Activated CD4-positive, alpha-beta T cell treated with anti-CD3 and anti-CD28 coated beads for 36 hours (primary cell): ENCODE data around the gene AARS2. TPM values are rescaled to one million over a fixed set of nuclear protein-coding genes. Genes with fewer than 3 reads are reported as not detected.

Source experiments
- ATAC-seq: fragments of 200-7000 bp; cut with Tn5 transposase; one replicate; pipeline ENCODE4 v1.10.0; 2021; ENCODE audit warnings: mild to moderate bottlenecking, moderate library complexity
- CTCF ChIA-PET: fragments of 350-600 bp; sonication (Branson Sonifier 250); formaldehyde crosslinking; loops from one replicate; lab custom pipeline; 2021; ENCODE audit warnings: antibody characterized with exemption; lab: Charles Lee
- POLR2A ChIA-PET: fragments of 350-600 bp; sonication (Branson Sonifier 250); formaldehyde crosslinking; loops from one replicate; lab custom pipeline; 2021; ENCODE audit warnings: antibody characterized with exemption, inconsistent platforms; lab: Charles Lee
- DNase-seq: peaks from one replicate; pipeline ENCODE4 v3.0.0-alpha.2; 2020
- H3K27ac Mint-ChIP-seq: one replicate; pipeline ENCODE4 v1.8.0; 2021; ENCODE audit warnings: mixed read lengths
- H3K27me3 Mint-ChIP-seq: one replicate; pipeline ENCODE4 v1.8.0; 2021; ENCODE audit warnings: mixed read lengths
- H3K36me3 Mint-ChIP-seq: one replicate; pipeline ENCODE4 v1.8.0; 2021; ENCODE audit warnings: low read depth, mixed read lengths
- H3K4me1 Mint-ChIP-seq: one replicate; pipeline ENCODE4 v1.8.0; 2021; ENCODE audit warnings: mixed read lengths
- H3K4me3 Mint-ChIP-seq: one replicate; pipeline ENCODE4 v1.8.0; 2021; ENCODE audit warnings: mild to moderate bottlenecking, moderate library complexity, mixed read lengths
- H3K9me3 Mint-ChIP-seq: one replicate; pipeline ENCODE4 v1.8.0; 2021; ENCODE audit warnings: low read depth, mixed read lengths
- intact Hi-C, 2 experiments: fragments of 100-400 bp; cut with DNase I in 1 of 2; cut with micrococcal nuclease in 1 of 2; formaldehyde crosslinking; loops; one replicate each; pipeline versions ENCODE4 v1.14.2 to v1.15.1; 2022 to 2024; cut with DNase I, micrococcal nuclease
- total RNA-seq, 2 experiments: library from RNA; stranded (reverse); gene quantifications; one replicate each; pipeline ENCODE4 v1.2.3, GENCODE V29; 2021

The AARS2 gene
- total RNA-seq, 2 experiments from 2014 or later, result 15.2 to 17.5 TPM

- intact Hi-C loops, result no loop called here
- H3K4me3 Mint-ChIP-seq, result no peak overlapping the region
- CTCF ChIA-PET, result no interaction called here
- no peak for DNase-seq
- H3K36me3 Mint-ChIP-seq, result no peaks in the 10 kb centered on the region
- no peaks in the 10 kb centered on the region for H3K4me1 Mint-ChIP-seq
- ATAC-seq, result no peak
- POLR2A ChIA-PET, result no interaction called here
- peaks cover 54% of the 10 kb centered on the region for H3K27me3 Mint-ChIP-seq
- H3K27ac Mint-ChIP-seq, result no peak overlapping the region
- H3K9me3 Mint-ChIP-seq, result no peaks in the 10 kb centered on the region
Observed at GRCh38 chr6:44289726-44290260, 23.4 kb downstream of the AARS2 start.

DNA sequence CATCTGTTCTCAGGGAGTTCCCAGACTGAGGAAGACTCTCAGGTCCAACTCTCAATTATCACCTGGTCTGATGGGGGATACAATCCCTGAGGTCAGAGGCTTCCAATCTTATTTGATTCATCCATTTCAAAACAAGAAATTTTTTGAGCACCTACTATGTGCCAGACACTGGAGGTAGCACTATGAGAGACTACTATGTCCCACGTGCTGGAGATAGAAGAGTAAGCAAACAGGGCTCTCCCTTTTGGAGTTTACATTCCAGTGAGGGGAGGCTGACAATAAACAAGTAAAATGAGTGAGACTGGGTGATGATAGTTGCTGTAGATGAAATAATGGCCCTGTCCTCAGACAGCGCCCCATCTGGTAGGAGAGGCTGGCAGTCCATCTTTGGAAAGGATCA is 26.4 kb downstream of the AARS2 start:
- H3K9me3 Mint-ChIP-seq, result no peaks in the 10 kb centered on the region
- peaks cover 47% of the 10 kb centered on the region for H3K27me3 Mint-ChIP-seq
- intact Hi-C loops, result no loop called here
- POLR2A ChIA-PET, result no interaction called here
- H3K4me1 Mint-ChIP-seq, result no peaks in the 10 kb centered on the region
- no peak for DNase-seq
- CTCF ChIA-PET, result interaction anchor here (0.6 kb wide), 1 partner anchor 92 kb away, joined by 3 read pairs; no protein-coding TSS in a partner anchor
- no peak for ATAC-seq
- no peak overlapping the region for H3K27ac Mint-ChIP-seq
- H3K36me3 Mint-ChIP-seq, result no peaks in the 10 kb centered on the region
- no peak overlapping the region for H3K4me3 Mint-ChIP-seq

DNA sequence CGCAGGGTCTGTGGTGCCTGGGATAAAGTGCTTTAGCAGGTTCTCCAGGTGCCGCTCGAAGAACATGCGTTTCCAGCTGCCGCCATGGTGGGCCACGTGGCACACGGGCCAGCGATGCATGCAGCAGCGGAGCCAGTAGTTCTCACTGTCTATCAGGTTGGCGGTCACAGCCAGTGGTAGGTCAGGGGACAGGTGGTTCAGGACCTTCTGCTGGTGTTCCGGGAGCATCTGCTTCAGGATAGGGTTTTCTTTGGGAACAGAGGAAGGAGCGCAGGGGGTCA is 26.9 kb downstream of the AARS2 start:
- CTCF ChIA-PET, result no interaction called here
- intact Hi-C loops, result no loop called here
- ATAC-seq (no peak), DNase-seq (no peak)
- Mint-ChIP-seq H3K36me3 (no peaks in the 10 kb centered on the region), H3K9me3 (no peaks in the 10 kb centered on the region), H3K4me3 (no peak overlapping the region), H3K27me3 (peaks cover 43% of the 10 kb centered on the region), H3K4me1 (no peaks in the 10 kb centered on the region), H3K27ac (no peak overlapping the region)
- POLR2A ChIA-PET, result no interaction called here

DNA sequence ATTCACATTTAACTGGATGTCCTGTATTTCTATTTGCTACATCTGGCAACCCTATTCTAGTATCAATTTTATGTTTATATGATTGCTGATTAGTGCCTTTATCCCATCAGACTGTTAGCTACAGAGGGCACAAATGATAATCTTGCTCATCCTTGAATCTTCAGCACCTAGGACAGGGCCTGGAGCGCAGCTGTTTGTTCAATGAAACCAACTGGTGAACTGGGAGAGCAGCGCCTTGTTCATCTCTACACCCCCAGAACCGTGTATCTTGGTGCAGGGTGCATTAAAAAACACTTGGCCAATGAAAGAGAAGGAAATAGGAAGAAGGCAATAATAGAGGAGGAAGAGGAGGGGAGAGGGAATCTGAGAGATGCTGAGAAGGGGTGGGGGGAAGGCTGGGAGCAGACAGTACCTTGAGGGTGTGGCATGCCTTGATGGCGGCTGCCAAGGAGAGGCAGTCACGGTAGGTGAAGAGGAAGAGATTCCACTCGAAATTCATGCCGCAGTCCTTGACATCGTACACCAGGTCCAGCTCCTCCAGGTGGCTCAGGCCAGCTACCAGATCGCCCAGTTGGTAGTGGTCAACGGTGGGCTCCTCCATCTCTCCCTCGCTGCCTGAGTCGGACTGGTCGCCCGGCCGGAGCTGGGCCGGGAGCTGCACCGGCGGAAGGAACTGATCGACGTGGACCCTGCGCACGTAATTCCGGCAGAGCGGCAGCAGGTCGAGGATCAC is 27.4 kb downstream of the AARS2 start:
- Mint-ChIP-seq H3K9me3 (no peaks in the 10 kb centered on the region), H3K27me3 (peaks cover 40% of the 10 kb centered on the region), H3K4me1 (no peaks in the 10 kb centered on the region), H3K4me3 (no peak overlapping the region), H3K27ac (no peak overlapping the region), H3K36me3 (no peaks in the 10 kb centered on the region)
- CTCF ChIA-PET, result interaction anchor here (0.7 to 2.7 kb wide), 2 partner anchors 11 to 17 kb away, joined by 3 to 13 read pairs; no protein-coding TSS in a partner anchor
- no peak for ATAC-seq
- DNase-seq, result no peak
- POLR2A ChIA-PET, result no interaction called here
- intact Hi-C loops, result no loop called here

- H3K36me3 Mint-ChIP-seq, result no peaks in the 10 kb centered on the region
- H3K9me3 Mint-ChIP-seq, result no peaks in the 10 kb centered on the region
- H3K4me1 Mint-ChIP-seq, result no peaks in the 10 kb centered on the region
- peaks cover 34% of the 10 kb centered on the region for H3K27me3 Mint-ChIP-seq
- POLR2A ChIA-PET, result no interaction called here
- CTCF ChIA-PET, result interaction anchor here (0.7 to 2.7 kb wide), 2 partner anchors 12 to 16 kb away, joined by 3 to 13 read pairs; no protein-coding TSS in a partner anchor
- H3K4me3 Mint-ChIP-seq, result no peak overlapping the region
- DNase-seq (no peak), ATAC-seq (no peak)
- H3K27ac Mint-ChIP-seq, result no peak overlapping the region
- intact Hi-C loops, result no loop called here
Observed at GRCh38 chr6:44284867-44285266, 28.3 kb downstream of the AARS2 start.

- Mint-ChIP-seq H3K36me3 (no peaks in the 10 kb centered on the region), H3K27me3 (peaks cover 32% of the 10 kb centered on the region), H3K27ac (no peak overlapping the region), H3K4me1 (no peaks in the 10 kb centered on the region), H3K9me3 (no peaks in the 10 kb centered on the region), H3K4me3 (no peak overlapping the region)
- ATAC-seq, result no peak
- ChIA-PET CTCF (interaction anchor here (1.0 to 2.7 kb wide), 3 partner anchors 8 to 29 kb away, joined by 3 to 13 read pairs (median 3); partner anchors contain the start of gene AARS2), POLR2A (no interaction called here)
- DNase-seq, result no peak
- intact Hi-C loops, result no loop called here
Observed at GRCh38 chr6:44284121-44284520, 29.0 kb downstream of the AARS2 start.

GRCh38 chr6:44278774-44279697 is 34.1 kb downstream of the AARS2 start:
- DNase-seq (no peak), ATAC-seq (no peak)
- Mint-ChIP-seq H3K27ac (no peak overlapping the region), H3K4me1 (no peaks in the 10 kb centered on the region), H3K4me3 (no peak overlapping the region), H3K27me3 (peaks cover 28% of the 10 kb centered on the region), H3K36me3 (no peaks in the 10 kb centered on the region), H3K9me3 (no peaks in the 10 kb centered on the region)
- ChIA-PET POLR2A (interaction anchor here (0.6 to 0.8 kb wide), 2 partner anchors 91 to 1832 kb away, joined by 3 to 4 read pairs; no protein-coding TSS in a partner anchor), CTCF (interaction anchor here (0.7 to 1.5 kb wide), 5 partner anchors 10 to 608 kb away, joined by 3 to 8 read pairs (median 3); partner anchors contain the start of gene AARS2)
- intact Hi-C loops, result no loop called here

- no peak overlapping the region for H3K27ac Mint-ChIP-seq
- intact Hi-C loops, result no loop called here
- CTCF ChIA-PET, result interaction anchor here (0.6 to 2.9 kb wide), 7 partner anchors 10 to 448 kb away, joined by 3 to 14 read pairs (median 5); partner anchors contain the start of gene AARS2
- POLR2A ChIA-PET, result no interaction called here
- H3K4me1 Mint-ChIP-seq, result no peaks in the 10 kb centered on the region
- no peaks in the 10 kb centered on the region for H3K36me3 Mint-ChIP-seq
- H3K4me3 Mint-ChIP-seq, result no peak overlapping the region
- ATAC-seq, result no peak
- H3K9me3 Mint-ChIP-seq, result no peaks in the 10 kb centered on the region
- peaks cover 29% of the 10 kb centered on the region for H3K27me3 Mint-ChIP-seq
- DNase-seq, result no peak
Observed at GRCh38 chr6:44278315-44278714, 34.8 kb downstream of the AARS2 start.

DNA sequence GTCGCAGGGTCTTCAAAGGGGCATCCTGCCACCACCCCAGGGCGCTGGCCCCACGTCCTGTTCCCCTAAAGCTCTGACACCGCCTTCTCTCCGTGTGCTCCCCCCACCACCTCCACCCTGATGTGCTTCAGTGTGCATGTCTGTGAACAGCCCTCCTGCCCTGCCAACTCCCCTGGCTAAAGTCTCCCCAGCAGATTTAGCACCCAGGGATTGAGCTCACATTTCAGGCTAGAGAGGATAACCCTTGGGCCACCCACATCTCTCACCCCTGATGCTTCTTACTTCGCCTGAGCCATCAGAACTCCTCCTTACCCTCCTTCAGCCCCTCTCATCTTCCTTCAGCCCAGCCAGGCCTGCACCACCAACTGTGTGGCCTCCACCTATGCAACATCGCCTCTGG is 35.4 kb downstream of the AARS2 start:
- ChIA-PET CTCF (interaction anchor here (0.6 to 2.9 kb wide), 6 partner anchors 9 to 447 kb away, joined by 3 to 14 read pairs (median 6); partner anchors contain the start of gene AARS2), POLR2A (no interaction called here)
- Mint-ChIP-seq H3K27ac (no peak overlapping the region), H3K9me3 (no peaks in the 10 kb centered on the region), H3K4me1 (no peaks in the 10 kb centered on the region), H3K36me3 (no peaks in the 10 kb centered on the region), H3K4me3 (no peak overlapping the region), H3K27me3 (peaks cover 35% of the 10 kb centered on the region)
- ATAC-seq, result no peak
- DNase-seq, result no peak
- intact Hi-C loops, result no loop called here

DNA sequence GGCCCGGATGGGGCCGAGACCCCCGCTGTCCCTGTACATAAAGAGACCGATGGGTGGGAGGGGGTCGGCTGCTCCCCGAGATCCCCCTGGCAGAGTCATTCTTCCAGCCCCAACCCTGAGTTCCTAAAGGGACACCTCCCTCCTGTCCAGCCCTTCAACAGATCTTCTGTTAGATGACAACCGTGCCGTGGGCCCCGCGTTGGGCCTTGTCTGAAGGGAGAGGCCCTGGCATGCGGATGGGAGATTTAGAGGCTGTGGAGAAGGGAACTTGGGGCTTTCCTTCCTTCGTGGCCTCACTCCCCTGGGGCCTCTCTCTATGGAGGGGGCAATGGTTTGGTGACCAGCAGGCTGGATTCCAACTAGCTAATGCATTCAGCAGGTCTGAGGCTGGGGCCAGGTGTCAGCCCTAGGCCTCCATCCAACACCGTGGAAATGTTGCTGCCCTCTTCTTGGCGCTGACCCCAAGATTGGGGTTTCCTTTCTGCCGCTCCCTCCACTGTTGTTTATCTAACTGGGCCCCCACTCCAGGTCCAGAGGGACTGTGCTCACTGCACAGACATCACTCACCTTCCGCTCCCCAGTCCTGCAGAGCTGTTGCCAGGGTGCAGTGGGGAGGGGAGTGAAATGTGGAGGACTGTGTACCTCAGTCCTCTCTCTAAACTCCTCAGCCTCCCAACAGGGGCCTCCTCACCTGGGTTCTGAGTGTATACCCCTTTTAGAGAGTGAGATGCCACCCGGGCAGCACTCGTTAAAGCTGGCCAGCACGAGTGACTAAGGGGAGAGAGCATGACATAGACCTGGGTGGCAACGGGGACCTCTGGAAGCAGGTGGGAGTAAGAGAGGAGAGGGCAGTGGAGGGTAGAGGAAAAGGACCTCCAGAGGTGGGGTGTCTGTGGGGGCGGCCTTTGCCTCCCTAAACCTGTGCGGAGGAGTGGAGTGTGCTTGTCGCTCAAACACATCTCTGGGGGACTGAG is 36.2 kb downstream of the AARS2 start:
- no peak for ATAC-seq
- Mint-ChIP-seq H3K36me3 (no peaks in the 10 kb centered on the region), H3K9me3 (no peaks in the 10 kb centered on the region), H3K27ac (no peak overlapping the region), H3K4me1 (no peaks in the 10 kb centered on the region), H3K27me3 (peaks cover 41% of the 10 kb centered on the region), H3K4me3 (no peak overlapping the region)
- intact Hi-C loops, result no loop called here
- DNase-seq, result no peak
- ChIA-PET CTCF (interaction anchor here (0.8 to 2.9 kb wide), 7 partner anchors 8 to 62 kb away, joined by 3 to 14 read pairs (median 5); partner anchors contain the start of gene AARS2), POLR2A (no interaction called here)
